Measurements from ENCODE around the gene METTL6.
A peak's percentile ranks its signal among the peaks of the same experiment; 100 is the strongest.
"Not testable (repeated sequence)": the region's sequence is repeated elsewhere in the genome, so short reads cannot be mapped to it uniquely, and the experiment has no call there.

Gene METTL6

DNA sequence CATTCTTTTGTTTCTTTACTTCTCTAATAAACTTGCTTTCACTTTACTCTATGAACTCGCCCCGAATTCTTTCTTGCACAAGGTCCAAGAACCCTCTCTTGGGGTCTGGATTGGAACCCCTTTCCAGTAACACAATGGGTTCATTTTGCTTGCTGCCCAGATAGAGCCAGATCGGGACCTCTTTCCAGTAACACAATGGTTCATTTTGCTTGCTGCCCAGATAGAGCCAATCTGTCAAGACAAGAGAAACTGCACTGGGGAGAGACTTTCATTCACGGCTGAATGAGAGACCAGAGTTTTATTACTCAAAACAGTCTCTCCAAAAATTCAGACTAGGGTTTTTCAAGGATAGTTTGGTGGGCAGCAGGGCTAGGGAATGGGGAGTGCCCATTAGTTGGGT lies 25.4 kb downstream of the METTL6 start:
- no peak for DNase-seq

DNA sequence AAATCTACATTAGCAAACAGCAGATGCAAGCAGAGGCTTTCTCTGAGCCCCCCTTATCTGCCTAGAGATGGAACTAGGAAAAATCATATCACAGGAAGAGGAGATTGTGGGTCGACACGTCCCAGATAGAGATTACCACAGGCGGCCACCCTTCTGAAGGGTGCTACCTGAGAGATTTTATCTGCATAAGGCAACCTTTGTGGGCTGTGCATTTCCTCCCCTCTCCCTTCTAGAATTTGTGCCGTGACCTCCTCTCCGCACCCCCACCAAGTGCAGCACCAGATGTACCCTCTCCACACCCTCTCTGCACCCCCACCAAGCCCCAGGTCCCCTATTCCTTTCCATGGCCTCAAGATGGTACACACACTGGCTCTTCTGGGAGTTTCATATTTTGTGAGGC lies 27.4 kb downstream of the METTL6 start:
- DNase-seq = no peak

DNA sequence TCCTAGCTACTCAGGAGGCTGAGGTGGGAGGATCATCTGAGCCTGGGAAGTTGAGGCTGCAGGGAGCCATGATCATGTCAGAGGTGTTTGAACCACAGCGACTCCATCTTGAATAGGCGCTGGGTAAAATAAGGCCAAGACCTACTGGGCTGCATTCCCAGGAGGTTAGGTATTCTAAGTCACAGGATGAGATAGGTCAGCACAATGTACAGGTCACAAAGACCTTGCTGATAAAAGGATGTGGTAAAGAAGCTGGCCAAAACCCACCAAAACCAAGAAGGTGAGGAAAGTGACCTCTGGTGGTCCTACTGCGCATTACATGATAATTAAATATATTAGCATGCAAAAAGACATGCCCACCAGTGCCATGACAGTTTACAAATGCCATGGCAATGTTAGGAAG lies 28.6 kb downstream of the METTL6 start:
- DNase-seq = not testable (repeated sequence)

DNA sequence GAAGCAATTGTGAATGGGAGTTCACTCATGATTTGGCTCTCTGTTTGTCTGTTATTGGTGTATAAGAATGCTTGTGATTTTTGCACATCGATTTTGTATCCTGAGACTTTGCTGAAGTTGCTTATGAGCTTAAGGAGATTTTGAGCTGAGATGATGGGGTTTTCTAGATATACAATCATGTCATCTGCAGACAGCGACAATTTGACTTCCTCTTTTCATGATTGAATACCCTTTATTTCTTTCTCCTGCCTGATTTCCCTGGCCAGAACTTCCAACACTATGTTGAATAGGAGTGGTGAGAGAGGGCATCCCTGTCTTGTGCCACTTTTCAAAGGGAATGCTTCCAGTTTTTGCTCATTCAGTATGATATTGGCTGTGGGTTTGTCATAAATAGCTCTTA lies 34.1 kb downstream of the METTL6 start:
- not testable (repeated sequence) for DNase-seq

DNA sequence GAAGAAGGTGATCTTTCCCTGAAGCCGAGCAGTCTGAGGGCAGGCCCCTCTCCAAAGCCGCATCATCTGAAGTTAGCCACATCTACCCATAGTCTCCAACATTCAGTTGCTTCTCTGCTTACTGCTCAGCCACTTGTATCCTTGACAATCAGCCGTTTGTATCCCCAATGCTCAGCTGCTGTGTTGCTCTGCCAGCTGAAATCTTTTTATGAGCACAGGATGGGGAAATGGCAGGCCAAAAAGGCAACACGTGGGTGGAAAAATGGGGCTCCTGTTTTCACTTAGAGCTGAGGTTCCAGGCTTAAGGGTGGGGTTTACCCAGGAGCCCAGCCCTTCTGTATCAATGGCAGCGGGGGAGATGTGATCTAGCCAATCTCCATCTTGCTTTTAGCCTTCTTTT lies 36.3 kb downstream of the METTL6 start:
- DNase-seq = no peak

DNA sequence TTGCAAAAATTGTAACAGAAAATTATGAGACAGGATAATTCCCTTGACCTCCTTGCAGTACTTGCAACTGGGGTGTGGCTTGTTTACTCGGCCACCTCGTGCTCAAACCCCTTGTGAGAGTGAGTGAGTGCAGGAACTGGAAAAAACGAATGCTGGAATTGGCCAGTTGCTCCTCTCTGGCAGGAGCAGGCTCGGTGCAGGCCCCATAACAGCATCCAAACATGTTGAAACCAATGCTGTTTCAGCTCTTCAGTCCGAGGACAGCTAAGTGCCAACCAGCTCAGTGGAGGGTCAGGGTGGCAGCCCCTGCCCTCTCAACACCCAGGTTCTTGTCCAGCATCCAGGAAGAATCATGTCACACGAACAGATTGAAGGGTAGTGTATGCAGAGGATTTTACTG lies 36.9 kb downstream of the METTL6 start:
- DNase-seq = no peak

DNA sequence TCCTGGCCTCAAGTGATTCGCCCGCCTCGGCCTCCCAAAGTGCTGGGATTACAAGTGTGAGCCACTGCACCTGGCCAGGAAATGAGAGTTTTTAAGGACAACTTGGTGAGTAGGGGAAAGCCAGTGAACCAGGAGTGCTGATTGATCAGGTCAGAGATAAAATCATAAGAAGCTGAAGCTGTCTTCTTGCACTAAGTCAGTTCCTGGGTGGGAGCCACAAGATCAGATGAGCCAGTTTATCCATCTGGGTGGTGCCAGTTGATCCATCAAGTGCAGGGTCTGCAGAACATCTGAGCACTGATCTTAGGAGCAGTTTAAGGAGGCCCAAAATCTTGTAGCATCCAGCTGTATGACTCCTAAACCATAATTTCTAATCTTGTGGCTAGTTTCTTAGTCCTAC lies 39.0 kb downstream of the METTL6 start:
- DNase-seq = not testable (repeated sequence)

DNA sequence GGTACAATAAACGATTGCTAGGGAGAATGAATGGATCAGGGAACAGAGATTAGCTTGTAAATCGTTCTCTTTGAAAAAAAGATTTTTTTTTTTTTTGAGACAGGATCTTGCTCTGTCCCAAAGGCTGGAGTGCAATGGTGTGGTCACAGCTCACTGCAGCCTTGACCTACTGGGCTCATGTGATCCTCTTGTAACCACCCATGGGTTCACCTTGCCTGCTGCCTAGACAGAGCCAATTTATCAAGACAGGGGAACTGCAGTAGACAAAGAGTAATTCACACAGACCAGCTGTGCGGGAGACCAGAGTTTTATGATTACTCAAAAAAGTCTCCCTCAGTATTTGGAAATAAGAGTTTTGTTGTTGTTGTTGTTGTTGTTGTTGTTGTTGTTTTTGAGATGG lies 39.6 kb downstream of the METTL6 start:
- no peak for DNase-seq

DNA sequence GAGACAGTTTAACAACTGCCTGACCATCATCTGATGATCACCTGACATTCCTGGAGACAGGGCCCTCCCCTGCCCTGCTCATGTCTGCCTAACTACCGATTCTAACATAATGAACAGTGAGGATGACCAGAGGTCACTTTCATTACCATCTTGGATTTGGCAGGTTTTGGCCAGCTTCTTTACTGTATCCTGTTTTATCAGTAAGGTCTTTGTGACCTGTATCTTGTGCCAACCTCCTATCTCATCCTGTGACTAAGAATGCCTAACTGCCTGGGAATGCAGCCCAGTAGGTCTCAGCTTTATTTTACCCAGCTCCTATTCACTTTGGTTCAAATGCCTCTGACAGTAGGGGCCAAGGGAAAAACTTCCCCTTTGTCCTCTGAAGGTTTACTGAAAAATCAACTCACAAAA lies 40.2 kb downstream of the METTL6 start:
- DNase-seq = no peak

DNA sequence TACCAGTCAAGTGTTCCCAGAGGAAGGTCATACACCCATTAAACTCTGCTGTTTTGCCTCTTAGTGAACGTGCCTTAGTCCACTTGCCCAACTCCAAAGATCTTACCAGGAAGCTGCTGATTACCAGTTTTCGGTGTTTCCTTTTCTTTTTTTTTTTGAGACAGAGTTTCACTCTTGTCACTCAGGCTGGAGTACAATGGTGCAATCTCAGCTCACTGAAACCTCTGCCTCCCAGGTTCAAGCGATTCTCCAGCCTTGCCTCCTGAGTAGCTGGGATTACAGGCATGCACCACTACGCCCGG lies 40.7 kb downstream of the METTL6 start:
- not testable (repeated sequence) for DNase-seq

DNA sequence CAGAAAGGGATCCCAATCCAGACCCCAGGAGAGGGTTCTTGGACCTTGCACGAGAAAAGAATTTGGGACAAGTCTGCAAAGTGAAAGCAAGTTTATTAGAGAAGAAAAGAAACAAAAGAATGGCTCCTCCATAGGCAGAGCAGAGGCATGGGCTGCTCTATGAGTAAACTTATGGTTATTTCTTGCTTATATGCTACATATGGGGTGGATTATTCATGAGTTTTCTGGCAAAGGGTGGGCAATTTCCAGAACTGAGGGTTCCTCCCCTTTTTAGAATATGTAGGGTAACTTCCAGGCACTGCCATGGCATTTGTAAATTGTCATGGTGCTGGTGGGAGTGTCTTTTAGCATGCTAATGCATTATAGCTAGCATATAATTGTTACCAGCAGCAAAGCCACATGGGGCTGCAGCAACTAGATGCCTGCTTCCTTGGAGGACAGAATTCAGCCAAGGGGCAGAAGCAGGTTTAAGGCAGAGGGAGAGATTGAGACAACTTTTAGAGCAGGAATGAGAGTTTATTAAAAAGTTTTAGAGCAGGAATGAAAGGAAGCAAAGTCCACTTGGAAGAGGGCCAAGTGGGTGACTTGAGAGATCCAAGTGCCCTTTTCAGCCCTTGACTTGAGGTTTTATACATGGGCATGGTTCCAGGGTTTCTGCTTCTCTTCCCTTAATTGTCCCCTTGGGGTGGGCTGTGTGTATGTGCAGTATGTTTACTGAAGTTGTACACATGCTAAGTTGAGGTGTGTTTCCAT lies 41.3 kb downstream of the METTL6 start:
- no peak for DNase-seq

DNA sequence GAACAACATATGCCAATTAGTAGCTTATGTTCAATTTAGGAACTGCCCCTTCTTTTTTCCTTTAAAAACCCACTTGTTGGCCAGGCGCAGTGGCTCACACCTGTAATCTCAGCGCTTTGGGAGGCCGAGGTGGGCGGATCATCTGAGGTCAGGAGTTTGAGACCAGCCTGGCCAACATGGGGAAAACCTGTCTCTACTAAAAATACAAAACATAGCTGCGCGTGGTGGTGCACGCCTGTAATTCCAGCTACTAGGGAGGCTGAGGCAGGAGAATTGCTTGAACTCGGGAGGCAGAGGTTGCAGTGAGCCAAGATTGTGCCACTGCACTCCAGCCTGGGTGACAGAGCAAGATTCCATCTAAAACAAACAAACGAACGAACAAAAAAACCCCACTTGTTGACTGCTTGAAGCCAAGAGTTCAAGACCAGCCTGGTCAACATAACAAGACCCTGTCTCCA lies 42.1 kb downstream of the METTL6 start:
- not testable (repeated sequence) for DNase-seq

DNA sequence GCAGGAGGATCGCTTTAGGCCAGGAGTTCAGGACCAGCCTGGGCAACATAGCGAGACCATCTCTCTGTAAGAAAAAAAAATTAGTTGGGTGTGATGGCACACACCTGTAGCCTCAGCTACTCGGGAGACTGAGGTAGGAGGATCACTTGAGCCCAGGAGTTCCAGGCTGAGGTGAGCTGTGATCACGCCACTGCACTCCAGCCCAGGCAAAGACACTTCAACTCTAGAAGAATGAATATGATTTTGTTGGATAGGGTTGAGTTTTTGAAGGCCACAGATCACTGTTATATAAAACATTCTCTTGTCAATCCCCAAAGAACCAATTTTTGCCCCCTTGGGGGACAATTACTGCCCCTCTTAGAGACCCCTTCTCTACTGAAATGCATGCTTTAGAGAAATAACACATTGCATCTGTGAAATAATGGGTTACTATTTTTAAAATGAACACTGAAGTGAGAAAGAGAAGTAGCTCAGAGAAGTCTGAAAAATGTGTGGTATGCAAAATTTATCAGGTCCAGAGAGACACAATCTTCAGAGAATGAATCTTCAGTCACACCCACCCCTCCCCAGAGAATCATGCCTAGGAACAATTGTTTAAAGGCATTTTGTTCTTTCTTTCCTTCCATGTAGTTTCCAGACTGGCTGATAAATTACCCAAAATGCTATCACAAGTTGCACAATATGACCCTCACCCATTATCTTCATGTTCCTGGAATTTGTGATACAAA lies 42.7 kb downstream of the METTL6 start:
- DNase-seq = no peak

DNA sequence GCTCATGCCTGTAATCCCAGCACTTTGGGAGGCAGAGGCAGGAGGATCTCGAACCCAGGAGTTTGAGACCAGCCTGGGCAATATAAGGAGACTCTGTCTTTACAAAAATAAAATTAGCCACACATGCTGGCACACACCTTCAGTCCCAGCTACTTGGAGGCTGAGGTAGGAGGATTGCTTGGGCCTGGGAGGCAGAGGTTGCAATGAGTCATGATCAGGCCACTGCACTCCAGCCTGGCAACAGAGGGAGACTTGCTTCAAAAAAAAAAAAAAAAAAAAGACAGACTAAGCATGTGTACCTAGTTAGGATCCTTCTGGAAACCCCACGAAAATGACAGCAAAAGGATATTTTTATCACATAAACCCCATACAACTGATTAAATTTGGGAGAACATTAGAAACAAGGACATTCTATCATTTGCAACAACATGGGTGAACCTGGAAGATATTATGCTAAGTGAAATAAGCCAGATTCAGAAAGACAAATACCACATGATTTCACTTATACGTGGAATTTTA lies 44.9 kb downstream of the METTL6 start:
- no peak for DNase-seq

DNA sequence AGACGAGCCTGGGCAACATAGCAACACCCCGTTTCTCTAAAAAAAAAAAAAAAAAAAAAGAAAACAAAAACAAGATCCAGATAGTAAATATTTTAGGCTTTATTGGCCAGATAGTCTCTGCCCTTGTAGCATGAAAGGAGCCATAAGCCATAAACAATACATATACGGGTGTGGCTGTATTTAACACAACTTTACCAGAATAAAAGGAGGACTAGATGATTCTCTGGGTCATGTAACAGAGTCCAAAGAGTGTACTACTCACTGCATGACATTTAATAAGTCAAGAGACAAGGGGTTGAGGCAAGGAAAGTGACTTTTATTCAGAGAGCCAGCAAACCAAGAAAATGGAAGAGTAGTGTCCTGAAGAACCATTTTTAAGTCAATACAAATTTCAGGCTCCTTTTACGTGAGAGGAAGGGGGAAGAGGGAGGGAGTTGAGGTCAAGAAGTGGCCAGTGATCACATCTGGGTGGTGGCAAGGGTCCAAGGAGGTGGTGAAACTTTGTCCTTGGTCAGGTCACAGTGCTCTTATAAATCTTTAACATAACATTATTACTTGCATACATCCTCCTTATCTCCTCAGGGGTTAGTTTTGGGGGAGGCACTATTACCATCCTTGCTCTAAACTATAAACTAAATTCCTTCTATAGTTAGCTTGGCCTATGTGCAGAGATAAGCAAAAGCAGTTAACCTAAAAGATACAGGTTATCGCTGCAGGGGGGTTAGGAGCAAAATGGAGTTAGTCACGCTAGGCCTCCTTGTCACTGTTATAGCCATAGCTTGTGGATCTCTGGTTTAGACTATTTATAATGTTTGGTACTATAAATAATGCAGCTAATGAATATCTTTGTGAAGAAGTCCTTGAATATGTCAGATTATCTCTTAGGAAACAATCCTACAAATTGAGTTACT lies 46.1 kb downstream of the METTL6 start:
- no peak for DNase-seq

DNA sequence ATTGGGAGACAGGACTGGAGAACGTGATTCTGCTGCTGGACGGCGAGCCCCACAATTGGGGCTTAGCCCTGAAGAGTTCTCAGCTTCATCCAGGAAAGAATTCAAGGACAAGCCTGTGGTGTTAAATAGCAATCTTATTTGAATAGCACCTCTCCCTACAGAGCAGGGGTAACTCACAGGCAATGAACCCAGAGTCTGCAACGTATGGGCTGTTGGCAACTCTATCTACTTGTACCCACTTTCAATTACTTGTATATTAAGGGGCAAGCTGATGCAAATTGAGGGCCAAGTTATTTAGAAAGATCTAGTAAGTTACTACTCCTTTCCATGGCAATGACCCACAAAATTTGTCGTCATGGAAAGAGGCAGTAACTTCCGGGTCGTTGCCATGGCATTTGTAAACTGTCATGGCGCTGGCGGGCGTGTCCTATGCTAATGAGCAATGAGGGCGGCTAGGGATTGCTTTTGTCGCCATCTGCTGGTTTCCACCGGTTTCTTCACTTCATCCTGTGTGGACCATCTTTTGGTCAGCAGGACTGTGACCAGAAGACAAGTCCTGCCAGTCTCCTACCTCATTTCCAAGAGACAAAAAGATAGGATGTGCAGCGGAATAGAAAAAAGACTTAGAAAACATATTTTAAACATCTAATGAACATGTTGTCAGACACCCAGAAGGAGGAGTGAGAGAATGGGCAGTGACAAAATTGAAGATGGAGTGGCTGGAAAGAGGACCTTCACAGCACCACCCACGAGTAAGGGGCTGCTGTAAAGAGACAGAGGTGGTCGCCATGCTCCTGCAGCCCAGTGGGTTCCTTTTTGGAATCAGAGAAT lies 49.2 kb downstream of the METTL6 start:
- DNase-seq = peak; percentile 88

DNA sequence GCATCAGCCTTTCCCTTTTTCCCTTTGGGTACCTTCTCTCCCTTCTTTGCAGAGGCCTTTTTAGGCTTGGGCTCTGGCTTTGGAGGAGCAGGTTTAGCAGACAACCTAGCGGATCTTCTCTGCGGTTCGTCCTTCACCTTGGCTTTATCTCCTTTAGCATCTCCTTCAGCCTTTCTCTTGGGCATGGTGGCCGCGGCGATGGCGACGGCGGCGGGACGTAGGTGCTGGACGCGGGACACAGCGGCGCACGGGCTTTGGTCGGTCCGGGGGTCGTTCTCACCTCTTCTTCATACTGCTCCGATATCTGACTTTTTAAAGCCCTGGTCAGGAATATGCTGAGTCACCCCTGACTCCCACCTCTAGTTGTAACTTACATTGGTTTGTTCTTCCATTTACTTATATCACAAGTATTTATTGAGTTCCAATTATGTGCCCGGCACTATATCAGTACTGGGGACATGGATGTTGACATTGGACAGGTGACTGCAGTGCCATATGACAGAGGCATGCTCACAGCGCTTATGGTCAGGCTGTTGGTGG lies 51.8 kb downstream of the METTL6 start:
- no peak for DNase-seq

DNA sequence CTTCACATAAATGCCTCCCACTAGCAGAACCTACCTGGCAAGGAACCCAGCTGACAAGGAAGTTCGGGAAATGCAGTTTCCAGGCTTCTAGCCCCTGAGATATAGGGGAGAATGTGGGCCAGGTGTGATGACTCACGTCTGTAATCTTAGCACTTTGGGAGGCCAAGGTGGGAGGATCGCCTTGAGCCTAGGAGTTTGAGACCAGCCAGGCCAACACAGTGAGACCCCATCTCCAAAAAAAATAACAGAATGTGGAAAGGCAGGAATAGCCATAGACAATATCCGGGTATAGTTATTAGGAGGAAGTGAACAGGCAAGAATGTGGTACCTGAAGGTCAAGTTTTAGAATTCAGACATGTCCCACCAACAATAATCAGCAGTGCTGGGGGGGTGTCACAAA lies 54.4 kb downstream of the METTL6 start:
- no peak for DNase-seq

DNA sequence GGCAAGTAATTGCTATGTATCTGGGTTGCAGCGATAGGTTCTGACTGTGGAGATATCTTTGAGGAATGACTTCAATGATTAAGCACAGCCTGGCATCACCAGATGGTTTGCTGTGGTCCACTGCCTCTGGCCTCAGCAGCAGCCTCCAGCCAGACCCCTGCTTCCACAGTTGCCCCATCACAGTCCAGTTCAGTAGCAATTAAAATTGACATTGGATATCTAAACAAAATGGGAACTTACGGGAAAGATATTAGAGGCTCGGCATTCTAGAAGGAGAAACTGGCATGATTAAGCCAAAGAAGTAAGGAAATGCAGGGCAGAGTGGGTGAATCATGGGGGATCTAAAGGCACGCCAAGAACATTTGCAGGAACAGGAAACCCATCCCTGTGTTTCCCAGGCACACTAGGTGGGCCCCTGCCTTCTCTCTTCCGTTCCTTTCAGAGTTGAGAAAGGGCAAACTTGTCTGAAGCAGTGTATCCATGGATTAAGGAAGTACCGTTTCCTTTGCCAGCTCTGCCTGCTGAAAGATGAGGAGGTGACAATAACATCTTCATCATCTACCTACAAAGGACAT lies 58.7 kb downstream of the METTL6 start:
- DNase-seq = no peak

DNA sequence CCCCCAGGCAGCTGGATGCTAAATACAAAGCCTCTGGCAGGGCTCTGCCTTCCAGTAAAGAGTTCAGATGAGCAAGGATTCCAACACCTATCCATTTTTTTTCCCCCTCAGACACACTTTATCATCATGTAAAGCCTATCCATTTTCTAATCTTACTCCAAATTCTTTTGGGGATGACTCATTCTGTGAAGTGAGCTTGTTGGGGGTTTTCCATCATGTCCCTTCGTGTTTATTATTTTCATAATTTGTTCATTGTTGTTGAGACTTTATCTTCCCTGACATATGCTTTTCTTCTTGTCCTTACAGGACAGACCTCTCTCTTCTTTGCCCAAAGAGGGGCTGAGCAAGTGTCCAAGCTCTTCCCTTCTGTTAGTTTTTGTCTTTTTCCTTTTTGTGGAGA lies 60.3 kb downstream of the METTL6 start:
- no peak for DNase-seq

DNA sequence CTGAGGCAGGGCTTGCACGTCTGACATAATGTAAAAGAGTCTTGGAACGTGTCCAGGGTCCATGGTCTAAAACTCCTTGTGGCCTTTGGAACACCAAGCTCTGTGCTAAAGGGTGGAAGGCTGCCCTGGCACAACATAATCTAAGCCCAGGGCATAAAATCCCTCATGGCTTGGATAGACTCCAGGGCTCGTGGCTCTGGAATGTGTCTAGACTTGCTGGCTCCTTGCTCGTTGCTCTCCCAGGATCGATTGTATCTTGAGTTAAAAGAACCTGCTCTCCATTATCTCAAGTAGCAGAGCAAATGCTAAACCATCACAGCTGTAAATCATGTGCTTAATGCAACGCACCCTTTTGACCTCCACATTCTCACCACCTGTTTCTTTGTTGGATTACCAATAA lies 63.3 kb downstream of the METTL6 start:
- DNase-seq = not testable (repeated sequence)
